DND-41 (cell line): ENCODE data around the gene GATA2.

Experiments
- ATAC-seq: fragments of 200-7000 bp; cut with Tn5 transposase; 3 replicates; pipeline ENCODE4 v1.9.1; 2021; ENCODE audit warnings: low read depth; ENCODE audit not compliant: insufficient read depth
- DNase-seq: peaks from one replicate; pipeline ENCODE4 v3.0.0-alpha.2; 2020
- H2AFZ ChIP-seq: 2 replicates; pipeline ENCODE4 v1.6.0; 2012; ENCODE audit warnings: low read depth, low read length
- H3K27ac ChIP-seq: 2 replicates; pipeline ENCODE4 v1.5.1; 2012; ENCODE audit warnings: low read length, inconsistent platforms
- H3K27me3 ChIP-seq: fragments of 200-600 bp; sonication (generic); 2 replicates; pipeline ENCODE4 v1.6.0; 2012; ENCODE audit warnings: low read length, mild to moderate bottlenecking, inconsistent platforms; ENCODE audit not compliant: insufficient read depth, poor library complexity
- H3K36me3 ChIP-seq: 2 replicates; pipeline ENCODE4 v1.5.1; 2012; ENCODE audit warnings: low read length, inconsistent platforms; ENCODE audit not compliant: insufficient read depth
- H3K4me1 ChIP-seq: 2 replicates; pipeline ENCODE4 v1.5.1; 2012; ENCODE audit warnings: mild to moderate bottlenecking, low read length; ENCODE audit not compliant: insufficient read depth
- H3K4me2 ChIP-seq: 2 replicates; pipeline ENCODE4 v1.6.0; 2012; ENCODE audit warnings: mild to moderate bottlenecking, moderate library complexity, low read length, inconsistent platforms; ENCODE audit not compliant: insufficient read depth
- H3K4me3 ChIP-seq, 2 experiments: fragments of 200-600 bp in 1 of 2; shearing (Covaris generic) in 1 of 2; 2 replicates each; pipeline ENCODE4 v1.5.1; 2012 to 2016; ENCODE audit warnings: inconsistent platforms in 2 of 2, low read length in 2 of 2, mild to moderate bottlenecking in 2 of 2, low read depth in 1 of 2, moderate library complexity in 1 of 2
- H3K79me2 ChIP-seq: 2 replicates; pipeline ENCODE4 v1.6.0; 2012; ENCODE audit warnings: low read length, inconsistent platforms; ENCODE audit not compliant: insufficient read depth
- H3K9ac ChIP-seq: 2 replicates; pipeline ENCODE4 v1.6.0; 2012; ENCODE audit warnings: low read depth, mild to moderate bottlenecking, inconsistent platforms, low read length, moderate library complexity
- H3K9me3 ChIP-seq: 2 replicates; pipeline ENCODE4 v1.5.1; 2012; ENCODE audit warnings: low read length, moderate library complexity, mild to moderate bottlenecking, inconsistent platforms; ENCODE audit not compliant: insufficient read depth, severe bottlenecking
- H4K20me1 ChIP-seq: 2 replicates; pipeline ENCODE4 v1.6.0; 2012; ENCODE audit warnings: low read length; ENCODE audit not compliant: insufficient read depth
- EZH2 ChIP-seq: IDR thresholded peaks from 3 replicates; pipeline ENCODE4 v1.6.1; 2012; ENCODE audit warnings: borderline replicate concordance, low read depth, mild to moderate bottlenecking, moderate library complexity, low read length, inconsistent platforms; ENCODE audit not compliant: severe bottlenecking
- TF ChIP-seq, protein P1 (sequence below): IDR thresholded peaks from 2 replicates; pipeline ENCODE4 v1.5.1; 2012; ENCODE audit warnings: borderline replicate concordance, low read length, moderate library complexity, mild to moderate bottlenecking; ENCODE audit not compliant: poor library complexity, severe bottlenecking; ENCODE audit errors: extremely low read depth

Gene GATA2

DNA sequence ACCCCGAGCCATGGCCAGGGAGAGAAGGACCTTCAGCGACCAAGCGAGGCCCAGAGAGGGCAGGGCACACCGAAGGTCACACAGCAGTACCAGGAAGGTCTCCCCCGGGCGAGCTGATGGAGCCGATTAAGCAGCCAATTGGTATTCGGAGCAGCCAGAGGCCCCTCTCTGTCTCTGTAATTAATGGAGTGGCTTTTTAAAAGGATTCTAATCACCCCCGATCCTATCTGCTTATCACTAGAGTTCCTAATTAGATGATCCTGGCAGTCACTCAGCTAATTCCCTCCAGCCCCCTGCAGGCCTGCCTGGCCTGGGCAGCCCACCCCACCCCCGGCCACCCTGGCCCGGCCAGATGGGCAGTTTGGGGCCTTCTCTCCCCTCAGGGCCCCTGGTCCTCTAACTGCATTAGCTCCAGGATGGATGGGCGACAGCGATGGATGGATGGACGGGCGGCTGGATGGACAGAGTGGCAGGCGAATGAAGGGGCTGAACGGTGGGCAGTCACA is 24.7 kb downstream of the GATA2 start:
- no peak for DNase-seq
- Histone ChIP-seq H3K9ac (no peak overlapping the region), H4K20me1 (peaks cover 8% of the 10 kb centered on the region; the same call in 1 of the 2 replicates), H3K27me3 (peaks cover 7% of the 10 kb centered on the region), H3K27ac (no peak overlapping the region), H3K36me3 (no peaks in the 10 kb centered on the region), H3K4me2 (no peak overlapping the region), H3K4me3 (no peak overlapping the region), H2AFZ (no peak overlapping the region), H3K9me3 (no peaks in the 10 kb centered on the region), H3K79me2 (no peaks in the 10 kb centered on the region), H3K4me1 (no peaks in the 10 kb centered on the region)
- ATAC-seq, result no peak
- TF ChIP-seq, protein P1, sequence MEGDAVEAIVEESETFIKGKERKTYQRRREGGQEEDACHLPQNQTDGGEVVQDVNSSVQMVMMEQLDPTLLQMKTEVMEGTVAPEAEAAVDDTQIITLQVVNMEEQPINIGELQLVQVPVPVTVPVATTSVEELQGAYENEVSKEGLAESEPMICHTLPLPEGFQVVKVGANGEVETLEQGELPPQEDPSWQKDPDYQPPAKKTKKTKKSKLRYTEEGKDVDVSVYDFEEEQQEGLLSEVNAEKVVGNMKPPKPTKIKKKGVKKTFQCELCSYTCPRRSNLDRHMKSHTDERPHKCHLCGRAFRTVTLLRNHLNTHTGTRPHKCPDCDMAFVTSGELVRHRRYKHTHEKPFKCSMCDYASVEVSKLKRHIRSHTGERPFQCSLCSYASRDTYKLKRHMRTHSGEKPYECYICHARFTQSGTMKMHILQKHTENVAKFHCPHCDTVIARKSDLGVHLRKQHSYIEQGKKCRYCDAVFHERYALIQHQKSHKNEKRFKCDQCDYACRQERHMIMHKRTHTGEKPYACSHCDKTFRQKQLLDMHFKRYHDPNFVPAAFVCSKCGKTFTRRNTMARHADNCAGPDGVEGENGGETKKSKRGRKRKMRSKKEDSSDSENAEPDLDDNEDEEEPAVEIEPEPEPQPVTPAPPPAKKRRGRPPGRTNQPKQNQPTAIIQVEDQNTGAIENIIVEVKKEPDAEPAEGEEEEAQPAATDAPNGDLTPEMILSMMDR, result no peak
- TF ChIP-seq EZH2, result no peak

DNA sequence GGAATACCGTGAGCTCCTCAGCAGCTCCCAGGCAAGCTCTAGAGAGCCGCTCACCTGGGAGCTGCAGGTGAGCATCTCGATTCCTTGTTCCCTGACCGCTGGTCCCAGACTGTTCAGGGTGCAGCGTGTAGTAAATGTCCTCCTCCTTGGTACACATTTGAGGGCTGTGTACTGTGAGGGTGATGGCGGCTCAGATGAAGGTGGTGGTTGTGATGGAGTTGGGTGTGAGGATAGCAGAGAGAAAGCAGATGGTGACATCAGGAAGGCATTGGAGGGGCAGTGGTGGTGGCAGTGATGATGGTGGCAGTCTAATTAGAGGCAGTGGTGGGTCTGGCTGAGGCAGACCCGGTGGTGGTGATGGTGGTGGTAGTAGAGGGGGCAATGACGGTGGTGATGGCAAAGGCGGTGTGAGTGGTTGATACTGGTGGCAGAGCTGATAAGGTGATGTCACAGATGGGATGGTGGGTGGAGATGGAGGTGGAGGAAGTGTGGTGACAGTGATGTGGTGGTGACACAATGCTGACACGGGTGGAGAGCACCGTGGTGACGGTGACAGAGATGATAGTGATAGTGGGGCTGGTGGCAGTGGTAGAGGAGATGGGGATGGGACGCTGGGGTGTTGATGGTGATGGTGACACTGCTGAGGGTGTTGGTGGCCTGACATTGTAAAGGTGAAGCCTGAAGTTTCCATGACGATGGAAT is 26.0 kb downstream of the GATA2 start, which contains the start of gene DNAJB8:
DNAJB8 (minus strand) TSS at position 51 of the 702 bp plus-strand sequence. CDS start 3,645 bp downstream, outside the sequence.
- ATAC-seq, result no peak
- DNase-seq, result no peak
- Histone ChIP-seq H3K9me3 (no peaks in the 10 kb centered on the region), H3K4me1 (no peaks in the 10 kb centered on the region), H3K27ac (no peak within 1 kb of the TSS), H2AFZ (no peak within 1 kb of the TSS), H3K9ac (no peak within 1 kb of the TSS), H3K36me3 (no peaks in the 10 kb centered on the region), H3K4me2 (no peak within 1 kb of the TSS), H3K79me2 (no peaks in the 10 kb centered on the region), H3K4me3 (no peak within 1 kb of the TSS), H3K27me3 (peaks cover 7% of the 10 kb centered on the region), H4K20me1 (peaks cover 8% of the 10 kb centered on the region; the same call in 1 of the 2 replicates)
- TF ChIP-seq, protein P1, result no peak
- no peak for TF ChIP-seq EZH2

DNA sequence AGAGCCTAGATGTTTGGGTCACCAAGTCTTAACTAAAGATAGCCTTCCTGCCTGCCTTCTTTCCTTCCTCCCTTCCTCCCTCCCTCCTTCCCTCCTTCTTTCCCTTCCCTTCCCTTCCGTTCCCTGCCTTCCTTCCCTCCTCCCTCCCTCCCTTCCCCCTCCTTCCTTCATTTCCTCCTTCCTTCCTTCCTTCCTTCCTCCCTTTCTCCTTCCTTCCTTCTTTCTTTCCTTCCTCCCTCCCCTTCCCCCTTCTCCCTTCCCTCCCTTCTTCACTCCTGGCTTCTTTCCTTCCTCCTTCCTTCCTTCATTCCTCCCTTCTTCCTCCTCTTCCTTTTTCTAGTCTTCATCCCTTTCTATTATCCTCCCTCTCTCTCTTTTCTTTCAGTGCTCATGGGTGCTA is 28.3 kb downstream of the GATA2 start:
- Histone ChIP-seq H4K20me1 (peaks cover 8% of the 10 kb centered on the region; the same call in 1 of the 2 replicates), H3K79me2 (no peaks in the 10 kb centered on the region), H3K9ac (no peak overlapping the region), H3K4me2 (no peak overlapping the region), H3K9me3 (no peaks in the 10 kb centered on the region), H3K27ac (no peak overlapping the region), H3K4me1 (no peaks in the 10 kb centered on the region), H2AFZ (no peak overlapping the region), H3K36me3 (no peaks in the 10 kb centered on the region), H3K4me3 (no peak overlapping the region), H3K27me3 (peaks cover 3% of the 10 kb centered on the region)
- ATAC-seq (no peak), DNase-seq (no peak)
- no peak for TF ChIP-seq EZH2
- TF ChIP-seq, protein P1, result no peak
